ENCODE results near the gene MAP3K7. TPM values are rescaled to one million over a fixed set of nuclear protein-coding genes. Genes with fewer than 3 reads are reported as not detected.

MAP3K7 gene
- total RNA-seq, 2 donors from 2014 or later: 40.1 to 50.9 TPM

GRCh38 chr6:90466154-90466940 is 120.5 kb downstream of the MAP3K7 start:
- H3K4me3 Mint-ChIP-seq: no peak overlapping the region

GRCh38 chr6:90465686-90466085 is 121.2 kb downstream of the MAP3K7 start:
- no peak overlapping the region for H3K27ac ChIP-seq (ENCODE audit: low read depth, low read length)
- 97 to 100% methylated on average over 1 to 2 of the region's 2 CpGs for WGBS, 2 experiments (ENCODE audit: insufficient coverage in 1 of 2, insufficient read length in 1 of 2)
- Mint-ChIP-seq H3K9me3 (no peaks in the 10 kb centered on the region), H3K27me3 (ENCODE audit: insufficient read depth) (peaks cover 2% of the 10 kb centered on the region), H3K27ac (no peak overlapping the region), H3K4me1 (peaks cover 9% of the 10 kb centered on the region), H3K36me3 (ENCODE audit: low read depth) (no peaks in the 10 kb centered on the region), H3K4me3 (no peak overlapping the region)
- H3K9ac ChIP-seq (ENCODE audit: extremely low read depth, low read length, poor library complexity, severe bottlenecking): no peak overlapping the region
- DNase-seq: no peak
- H3K4me1 ChIP-seq (ENCODE audit: control insufficient read depth, insufficient read depth, low read length): no peaks in the 10 kb centered on the region
- H3K4me3 ChIP-seq (ENCODE audit: low read length): no peak overlapping the region
- H3K27me3 ChIP-seq (ENCODE audit: control insufficient read depth, insufficient read depth, low read length, poor library complexity, severe bottlenecking): no peaks in the 10 kb centered on the region
- TF ChIP-seq, protein P1, sequence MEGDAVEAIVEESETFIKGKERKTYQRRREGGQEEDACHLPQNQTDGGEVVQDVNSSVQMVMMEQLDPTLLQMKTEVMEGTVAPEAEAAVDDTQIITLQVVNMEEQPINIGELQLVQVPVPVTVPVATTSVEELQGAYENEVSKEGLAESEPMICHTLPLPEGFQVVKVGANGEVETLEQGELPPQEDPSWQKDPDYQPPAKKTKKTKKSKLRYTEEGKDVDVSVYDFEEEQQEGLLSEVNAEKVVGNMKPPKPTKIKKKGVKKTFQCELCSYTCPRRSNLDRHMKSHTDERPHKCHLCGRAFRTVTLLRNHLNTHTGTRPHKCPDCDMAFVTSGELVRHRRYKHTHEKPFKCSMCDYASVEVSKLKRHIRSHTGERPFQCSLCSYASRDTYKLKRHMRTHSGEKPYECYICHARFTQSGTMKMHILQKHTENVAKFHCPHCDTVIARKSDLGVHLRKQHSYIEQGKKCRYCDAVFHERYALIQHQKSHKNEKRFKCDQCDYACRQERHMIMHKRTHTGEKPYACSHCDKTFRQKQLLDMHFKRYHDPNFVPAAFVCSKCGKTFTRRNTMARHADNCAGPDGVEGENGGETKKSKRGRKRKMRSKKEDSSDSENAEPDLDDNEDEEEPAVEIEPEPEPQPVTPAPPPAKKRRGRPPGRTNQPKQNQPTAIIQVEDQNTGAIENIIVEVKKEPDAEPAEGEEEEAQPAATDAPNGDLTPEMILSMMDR (conservative IDR thresholded peaks at IDR 0.05): no peak
- H3K9me3 ChIP-seq (ENCODE audit: control insufficient read depth, low read length): no peaks in the 10 kb centered on the region
- no peaks in the 10 kb centered on the region for H3K36me3 ChIP-seq (ENCODE audit: control insufficient read depth, insufficient read depth, low read length)

More at GRCh38 chr6:90466154-90466940, 120.5 kb downstream of the MAP3K7 start:
- H3K9me3 Mint-ChIP-seq: no peaks in the 10 kb centered on the region
- H3K4me1 Mint-ChIP-seq: peaks cover 9% of the 10 kb centered on the region
- no peak overlapping the region for H3K27ac Mint-ChIP-seq
- no peaks in the 10 kb centered on the region for H3K9me3 ChIP-seq (ENCODE audit: control insufficient read depth, low read length)
- no peak for DNase-seq
- peaks cover 2% of the 10 kb centered on the region for H3K27me3 Mint-ChIP-seq (ENCODE audit: insufficient read depth)
- peak overlapping the region; percentile 27 for H3K27ac ChIP-seq (ENCODE audit: low read depth, low read length)
- TF ChIP-seq, protein P1 (conservative IDR thresholded peaks at IDR 0.05): no peak
- no peaks in the 10 kb centered on the region for H3K27me3 ChIP-seq (ENCODE audit: control insufficient read depth, insufficient read depth, low read length, poor library complexity, severe bottlenecking)
- no peak overlapping the region for H3K9ac ChIP-seq (ENCODE audit: extremely low read depth, low read length, poor library complexity, severe bottlenecking)
- H3K4me3 ChIP-seq (ENCODE audit: low read length): no peak overlapping the region
- H3K36me3 Mint-ChIP-seq (ENCODE audit: low read depth): no peaks in the 10 kb centered on the region
- WGBS, 2 experiments (ENCODE audit: insufficient coverage in 1 of 2, insufficient read length in 1 of 2): 56 to 79% methylated on average over 3 to 5 of the region's 8 CpGs
- no peaks in the 10 kb centered on the region for H3K36me3 ChIP-seq (ENCODE audit: control insufficient read depth, insufficient read depth, low read length)
- no peaks in the 10 kb centered on the region for H3K4me1 ChIP-seq (ENCODE audit: control insufficient read depth, insufficient read depth, low read length)

GRCh38 chr6:90464507-90464906 is 122.4 kb downstream of the MAP3K7 start:
- TF ChIP-seq, protein P1 (conservative IDR thresholded peaks at IDR 0.05): no peak
- no peak overlapping the region for H3K4me3 ChIP-seq (ENCODE audit: low read length)
- H3K4me1 ChIP-seq (ENCODE audit: control insufficient read depth, insufficient read depth, low read length): peaks cover under 1% of the 10 kb centered on the region
- H3K9me3 ChIP-seq (ENCODE audit: control insufficient read depth, low read length): no peaks in the 10 kb centered on the region
- Mint-ChIP-seq H3K9me3 (no peaks in the 10 kb centered on the region), H3K4me1 (peaks cover 10% of the 10 kb centered on the region), H3K27ac (no peak overlapping the region), H3K27me3 (ENCODE audit: insufficient read depth) (peaks cover 4% of the 10 kb centered on the region), H3K36me3 (ENCODE audit: low read depth) (no peaks in the 10 kb centered on the region), H3K4me3 (no peak overlapping the region)
- no peaks in the 10 kb centered on the region for H3K27me3 ChIP-seq (ENCODE audit: control insufficient read depth, insufficient read depth, low read length, poor library complexity, severe bottlenecking)
- no peak overlapping the region for H3K27ac ChIP-seq (ENCODE audit: low read depth, low read length)
- DNase-seq: no peak
- 87 to 93% methylated on average over 3 to 7 of the region's 7 CpGs for WGBS, 2 experiments (ENCODE audit: insufficient coverage in 1 of 2, insufficient read length in 1 of 2)
- no peaks in the 10 kb centered on the region for H3K36me3 ChIP-seq (ENCODE audit: control insufficient read depth, insufficient read depth, low read length)
- H3K9ac ChIP-seq (ENCODE audit: extremely low read depth, low read length, poor library complexity, severe bottlenecking): no peak overlapping the region

Data from endodermal cell (in vitro differentiated cells).